ES-I3 (cell line): Measurements from ENCODE around the gene API5.
A peak's percentile ranks its signal among the peaks of the same experiment; 100 is the strongest.

Source experiments
- H3K36me3 ChIP-seq: 2 replicates; pipeline ENCODE4 v1.6.1; 2013; ENCODE audit warnings: mild to moderate bottlenecking, low read length, control low read depth, moderate library complexity; ENCODE audit not compliant: insufficient read depth
- H3K4me1 ChIP-seq: 2 replicates; pipeline ENCODE4 v1.6.1; 2013; ENCODE audit warnings: mild to moderate bottlenecking, control low read depth, low read length; ENCODE audit not compliant: insufficient read depth
- H3K9ac ChIP-seq: 2 replicates; pipeline ENCODE4 v1.6.1; 2013; ENCODE audit warnings: low read depth, mild to moderate bottlenecking, low read length, moderate library complexity
- H3K9me3 ChIP-seq: 2 replicates; pipeline ENCODE4 v1.6.1; 2013; ENCODE audit warnings: mild to moderate bottlenecking, low read length, moderate library complexity; ENCODE audit not compliant: control insufficient read depth, insufficient read depth

Gene API5

DNA sequence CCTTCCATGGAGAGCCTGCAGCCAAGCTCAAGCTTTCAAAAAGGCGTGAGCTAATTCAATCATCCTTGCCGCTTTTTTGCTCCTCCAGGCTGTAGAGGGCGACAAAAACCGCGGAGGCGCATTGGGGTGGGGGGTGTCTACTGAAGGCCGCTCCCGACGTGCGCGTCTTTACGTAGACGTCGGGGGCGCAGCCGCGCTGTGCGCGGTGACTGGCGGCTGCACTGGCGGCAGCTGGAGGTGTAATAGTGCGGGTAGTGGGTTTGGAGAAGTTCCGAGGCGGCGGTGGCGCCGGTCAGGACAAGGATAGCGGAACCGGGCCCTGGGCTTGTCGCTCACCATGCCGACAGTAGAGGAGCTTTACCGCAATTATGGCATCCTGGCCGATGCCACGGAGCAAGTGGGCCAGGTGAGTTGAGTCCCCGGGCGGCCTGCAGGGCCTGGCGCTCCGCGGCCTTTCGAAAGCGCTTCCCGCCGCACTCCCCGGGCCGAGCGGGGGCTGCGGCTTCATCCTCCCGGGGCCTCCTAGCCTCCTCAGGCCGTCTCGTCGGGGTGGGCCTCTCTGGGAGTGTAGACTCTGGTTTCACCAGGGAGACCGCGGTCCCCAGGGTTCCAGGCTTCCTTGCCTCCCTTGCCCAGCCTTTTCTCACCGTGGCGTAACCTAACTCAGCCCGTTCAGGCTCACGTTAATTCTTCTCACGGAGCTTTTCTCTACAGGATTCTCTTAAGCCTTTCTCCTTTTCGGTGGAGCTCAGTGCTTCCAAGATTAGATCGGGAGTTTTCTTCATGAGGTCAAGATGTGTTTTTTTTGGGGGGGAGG is at the start of gene API5:
Gene API5, plus strand, starts transcription at position 206 of the 817 bp plus-strand sequence. Its CDS starts 132 bp downstream, at position 338.
- H3K9me3 ChIP-seq, result no peaks in the 10 kb centered on the region
- no peaks in the 10 kb centered on the region for H3K36me3 ChIP-seq
- peak within 1 kb of the TSS; percentile 90 for H3K9ac ChIP-seq
- peaks cover 6% of the 10 kb centered on the region; the same call in 1 of the 2 replicates for H3K4me1 ChIP-seq

DNA sequence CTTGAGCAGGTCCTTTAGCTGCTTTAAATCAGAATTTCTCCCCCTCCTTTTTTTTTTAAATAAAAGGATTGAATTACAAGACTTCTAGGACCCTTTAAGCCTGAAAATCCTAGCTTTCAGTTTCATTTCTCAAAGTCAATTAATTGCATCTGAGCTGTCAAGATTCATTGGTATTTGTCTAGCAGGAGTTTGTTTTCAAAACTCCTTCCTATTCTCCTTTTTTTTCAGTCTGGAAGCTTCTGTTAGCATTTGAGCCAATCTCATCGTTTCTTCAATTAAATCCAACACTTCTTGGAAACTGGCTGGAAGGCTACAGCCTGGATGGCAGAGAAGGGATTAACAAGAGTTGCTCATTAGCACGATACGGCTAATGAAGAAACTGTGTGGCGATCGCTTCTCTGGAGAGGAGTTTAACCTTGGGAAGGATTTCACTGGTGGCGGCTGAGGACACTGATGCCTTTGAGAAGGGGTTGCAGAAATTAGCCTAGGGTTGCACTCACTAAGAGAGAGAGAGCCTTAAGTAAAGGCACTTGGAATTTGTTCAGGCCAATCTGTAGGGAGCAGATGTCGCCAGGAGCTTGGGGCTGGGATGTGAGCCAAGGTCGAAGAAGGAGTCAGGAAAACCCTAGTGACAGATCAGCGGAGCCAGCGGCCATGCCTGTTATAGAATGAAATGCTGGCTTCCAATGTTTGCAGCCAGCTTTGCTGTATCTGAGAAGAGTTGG is 43.8 kb upstream of the API5 start:
- H3K9ac ChIP-seq, result no peak overlapping the region
- no peaks in the 10 kb centered on the region for H3K4me1 ChIP-seq
- H3K36me3 ChIP-seq, result no peaks in the 10 kb centered on the region
- H3K9me3 ChIP-seq, result no peaks in the 10 kb centered on the region

DNA sequence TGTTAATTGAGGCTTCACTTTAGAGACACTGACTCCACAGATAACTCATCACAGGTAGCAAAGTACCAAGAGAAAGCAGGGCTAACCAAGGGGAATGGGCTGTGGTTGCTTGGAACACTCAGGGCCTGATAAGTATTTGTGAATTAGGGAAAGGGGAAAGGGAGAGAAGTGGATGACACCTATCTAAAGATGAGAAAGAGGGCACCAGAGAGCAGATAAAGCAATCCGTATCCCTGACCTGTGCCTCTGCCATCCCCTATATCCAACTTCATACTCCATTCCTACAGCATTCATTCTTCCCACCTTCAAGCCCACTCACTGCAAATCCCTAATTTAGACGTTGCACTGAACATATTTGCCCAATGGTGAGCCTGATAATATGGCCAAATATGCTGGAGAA is 43.0 kb upstream of the API5 start:
- H3K36me3 ChIP-seq, result no peaks in the 10 kb centered on the region
- H3K9me3 ChIP-seq, result no peaks in the 10 kb centered on the region
- no peak overlapping the region; the same call in 1 of the 2 replicates for H3K9ac ChIP-seq
- no peaks in the 10 kb centered on the region for H3K4me1 ChIP-seq

DNA sequence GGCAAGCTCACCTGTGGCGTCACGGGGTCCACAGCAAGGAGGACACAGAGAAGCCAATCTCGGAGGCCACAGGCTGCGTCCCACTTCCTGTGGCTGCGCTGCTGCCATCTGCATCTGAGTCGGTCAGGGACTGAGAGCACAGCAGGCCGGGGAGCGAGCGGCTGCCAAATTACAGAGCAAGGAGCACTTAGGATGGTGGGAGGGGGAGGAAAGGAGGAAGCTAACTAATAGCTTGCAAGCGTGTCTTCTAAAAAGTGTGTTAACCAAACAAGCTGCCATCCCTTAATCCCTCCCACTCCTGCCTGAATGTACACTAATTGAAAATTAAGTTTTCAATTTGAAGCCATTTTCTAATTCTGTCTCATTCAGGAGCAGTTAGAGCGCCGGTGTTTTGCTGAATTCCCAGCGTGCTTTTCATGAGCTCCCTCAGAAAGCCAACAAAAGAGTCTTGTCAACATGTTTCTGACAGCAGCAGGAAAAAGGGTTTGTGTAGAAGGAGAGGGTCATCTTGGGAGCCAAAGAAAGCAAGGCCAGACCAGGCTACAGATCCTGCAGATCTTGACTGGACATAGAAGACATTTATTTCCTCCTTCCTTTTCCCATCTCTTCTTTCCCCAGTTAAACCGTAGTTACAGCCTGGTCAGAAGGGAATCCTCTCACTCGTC is 42.4 kb upstream of the API5 start:
- H3K36me3 ChIP-seq, result no peaks in the 10 kb centered on the region
- no peaks in the 10 kb centered on the region for H3K4me1 ChIP-seq
- H3K9me3 ChIP-seq, result no peaks in the 10 kb centered on the region
- no peak overlapping the region; the same call in 1 of the 2 replicates for H3K9ac ChIP-seq

DNA sequence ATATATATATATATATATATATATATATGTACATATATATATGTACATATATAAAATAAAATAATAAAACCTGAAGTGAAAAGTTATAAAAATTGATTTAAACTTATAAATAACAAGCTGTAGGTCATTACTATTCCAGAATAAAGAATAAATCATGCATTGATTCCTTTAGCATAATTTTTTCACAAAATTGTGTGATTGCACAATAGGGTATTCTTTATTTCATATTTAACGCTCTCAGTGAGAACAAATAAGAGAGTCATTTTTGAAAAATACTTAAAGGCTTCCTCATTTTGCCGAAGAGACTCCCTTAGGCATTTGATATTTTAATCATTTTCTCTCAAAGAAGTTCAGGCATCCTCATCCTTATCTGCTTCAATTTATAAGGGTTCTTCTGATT is 41.3 kb upstream of the API5 start:
- no peak overlapping the region for H3K9ac ChIP-seq
- no peaks in the 10 kb centered on the region for H3K4me1 ChIP-seq
- H3K36me3 ChIP-seq, result no peaks in the 10 kb centered on the region
- no peaks in the 10 kb centered on the region for H3K9me3 ChIP-seq

DNA sequence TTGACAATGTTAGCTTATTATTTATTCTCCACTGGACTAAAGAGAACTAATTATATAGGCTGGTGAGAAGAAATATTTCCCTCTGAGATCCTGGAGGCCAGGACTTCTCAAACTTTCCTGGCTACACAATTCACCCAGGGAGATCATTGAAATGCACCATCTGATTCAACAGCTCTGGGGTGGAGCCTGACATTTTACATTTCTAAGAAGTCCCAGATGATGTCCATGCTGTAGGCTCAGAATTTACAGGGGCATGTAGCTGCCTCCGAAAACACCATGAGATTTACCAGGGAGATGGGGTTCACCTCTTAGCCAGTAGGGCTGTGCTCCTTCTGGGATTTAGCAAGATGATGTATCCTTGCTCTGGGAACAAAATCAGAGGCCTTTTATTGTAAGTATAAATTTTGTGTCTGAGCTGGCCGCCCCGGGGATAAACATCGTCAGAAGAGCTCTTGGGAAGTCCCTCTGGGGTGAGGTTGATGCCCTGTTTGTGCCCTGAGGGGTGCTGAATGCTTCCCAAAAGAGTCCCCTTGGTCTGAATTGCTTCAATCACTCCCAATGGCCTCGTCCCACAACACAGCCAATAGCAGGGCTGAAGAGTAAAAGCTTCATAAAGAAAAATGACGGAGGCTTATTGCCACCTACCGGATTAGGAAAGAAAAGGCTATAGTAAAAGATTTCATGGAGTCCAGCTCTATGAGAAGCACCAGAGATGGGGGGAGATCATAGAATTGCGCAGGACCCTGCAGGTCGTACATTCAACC is 33.4 kb upstream of the API5 start:
- Histone ChIP-seq H3K9me3 (no peaks in the 10 kb centered on the region), H3K9ac (no peak overlapping the region), H3K4me1 (no peaks in the 10 kb centered on the region; the same call in 1 of the 2 replicates), H3K36me3 (no peaks in the 10 kb centered on the region)

DNA sequence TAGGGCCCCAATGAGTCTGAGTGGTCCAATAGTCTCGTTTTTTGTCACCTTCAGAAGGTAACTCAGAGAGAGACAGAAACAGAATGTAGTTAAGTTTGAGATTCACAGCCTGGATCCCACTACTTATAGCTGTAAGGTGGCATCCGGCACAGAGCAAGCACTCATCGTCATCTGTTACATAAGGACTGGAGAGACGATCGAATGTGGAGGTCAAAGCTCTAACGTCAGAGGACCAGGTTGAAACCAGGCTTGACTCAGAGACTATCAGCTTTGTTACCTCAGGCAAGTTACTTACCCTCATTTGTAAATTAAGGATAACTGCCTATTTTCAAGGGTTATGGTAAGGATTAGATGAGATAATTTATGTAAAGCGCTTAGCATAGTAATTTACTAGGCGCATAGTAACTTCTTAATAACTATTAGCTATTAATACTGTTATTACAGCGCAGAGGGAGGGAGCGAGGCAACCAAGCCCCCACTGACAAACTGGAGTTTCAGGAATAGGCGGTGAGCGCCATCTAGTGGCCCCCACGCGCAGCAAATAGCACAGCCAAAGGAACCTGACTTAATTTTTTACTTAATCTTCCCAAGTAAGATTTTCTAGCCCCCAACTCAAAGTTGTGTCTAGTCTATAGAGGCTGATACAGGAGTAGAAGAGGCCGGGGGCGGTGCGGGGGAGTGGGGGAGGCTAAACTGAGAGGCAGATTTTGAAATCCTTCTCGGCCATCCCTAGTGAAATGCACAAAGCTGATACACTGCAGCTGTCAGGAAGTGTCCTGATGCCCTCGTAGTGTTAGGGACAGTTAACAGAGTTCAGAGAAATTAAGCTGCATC is 29.0 kb upstream of the API5 start:
- Histone ChIP-seq H3K4me1 (no peaks in the 10 kb centered on the region; the same call in 1 of the 2 replicates), H3K9me3 (no peaks in the 10 kb centered on the region), H3K9ac (no peak overlapping the region; the same call in 1 of the 2 replicates), H3K36me3 (no peaks in the 10 kb centered on the region)

DNA sequence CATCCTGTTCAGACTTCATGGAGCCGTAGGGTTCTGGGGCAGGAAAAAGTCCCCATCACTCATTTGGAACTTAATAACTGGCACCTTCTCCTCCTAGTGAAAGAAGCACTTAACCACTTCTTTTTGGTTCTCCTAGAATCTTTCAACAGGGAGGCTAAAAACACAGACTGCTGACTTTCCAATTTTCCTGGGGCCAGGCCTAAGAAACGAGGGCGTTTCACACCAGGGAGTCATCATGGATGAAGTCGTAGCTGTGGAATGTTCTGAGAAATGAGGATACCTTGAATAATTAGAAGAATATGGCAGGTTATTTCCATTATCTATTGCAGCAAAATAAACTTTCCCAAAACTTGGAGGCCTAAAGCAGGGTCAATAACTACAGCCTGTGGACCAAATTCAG is 26.0 kb upstream of the API5 start:
- H3K36me3 ChIP-seq, result no peaks in the 10 kb centered on the region
- no peaks in the 10 kb centered on the region for H3K9me3 ChIP-seq
- no peaks in the 10 kb centered on the region for H3K4me1 ChIP-seq
- no peak overlapping the region for H3K9ac ChIP-seq

DNA sequence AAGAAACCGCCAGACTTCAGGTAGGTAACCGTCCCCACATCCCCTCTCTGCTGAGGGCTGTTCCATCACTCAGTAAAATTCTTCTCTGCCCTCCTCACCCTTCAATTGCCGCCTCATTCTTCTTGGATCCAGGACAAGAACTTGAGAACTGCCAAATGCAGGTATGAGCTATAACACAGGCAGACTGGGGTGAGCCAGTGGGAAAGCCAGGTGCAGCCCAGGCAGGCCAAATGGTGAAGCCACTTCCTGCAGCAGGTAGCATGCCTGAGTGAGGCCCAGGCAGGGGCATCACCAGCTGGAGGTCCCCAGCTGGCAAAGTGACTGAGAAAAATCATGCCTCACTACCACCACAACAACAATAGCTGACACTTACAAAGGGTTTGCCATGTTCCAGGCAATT is 22.4 kb upstream of the API5 start:
- H3K9me3 ChIP-seq, result no peaks in the 10 kb centered on the region
- H3K4me1 ChIP-seq, result no peaks in the 10 kb centered on the region
- no peaks in the 10 kb centered on the region for H3K36me3 ChIP-seq
- no peak overlapping the region for H3K9ac ChIP-seq

DNA sequence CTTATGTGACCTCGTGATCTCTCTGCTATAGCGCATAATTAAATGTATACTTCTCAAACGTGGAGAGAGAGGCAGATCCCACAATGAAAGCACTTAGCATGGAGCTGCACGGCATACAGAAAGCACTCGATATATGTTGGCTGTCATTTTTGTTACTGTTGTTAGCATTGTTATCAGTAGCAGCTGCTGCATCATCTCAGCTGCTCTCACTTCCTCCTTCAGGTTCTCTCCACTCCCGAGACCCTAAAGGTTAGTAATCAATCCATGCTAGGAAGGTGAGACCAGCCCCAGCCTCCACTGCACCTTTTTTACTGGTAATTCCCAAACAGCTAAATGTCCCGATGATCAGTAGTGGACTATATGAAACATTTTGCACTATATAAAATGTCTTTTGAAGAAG is 13.4 kb upstream of the API5 start:
- no peaks in the 10 kb centered on the region for H3K36me3 ChIP-seq
- H3K4me1 ChIP-seq, result no peaks in the 10 kb centered on the region
- H3K9me3 ChIP-seq, result no peaks in the 10 kb centered on the region; the same call in 1 of the 2 replicates
- no peak overlapping the region for H3K9ac ChIP-seq

DNA sequence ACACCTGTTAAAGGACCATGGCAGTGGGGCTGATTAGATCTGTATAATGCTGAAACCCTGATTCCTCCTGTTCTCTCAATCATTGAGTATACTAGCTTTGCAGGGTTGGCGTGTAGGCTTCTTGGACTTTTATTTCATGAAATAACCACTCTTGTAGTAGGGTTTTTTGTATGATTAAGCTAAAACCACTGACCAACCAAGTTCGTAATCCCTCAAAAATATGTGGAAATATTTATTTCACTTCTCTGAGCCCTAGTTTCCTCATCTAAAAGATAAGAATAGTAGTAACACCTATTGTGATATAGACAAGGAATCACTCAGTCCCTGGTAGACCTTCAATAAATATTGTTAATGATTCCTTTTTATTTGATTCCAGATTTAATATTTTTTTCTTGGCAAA is 4.2 kb downstream of the API5 start:
- Histone ChIP-seq H3K36me3 (peaks cover 9% of the 10 kb centered on the region; the same call in 1 of the 2 replicates), H3K9ac (no peak overlapping the region), H3K9me3 (no peaks in the 10 kb centered on the region)

DNA sequence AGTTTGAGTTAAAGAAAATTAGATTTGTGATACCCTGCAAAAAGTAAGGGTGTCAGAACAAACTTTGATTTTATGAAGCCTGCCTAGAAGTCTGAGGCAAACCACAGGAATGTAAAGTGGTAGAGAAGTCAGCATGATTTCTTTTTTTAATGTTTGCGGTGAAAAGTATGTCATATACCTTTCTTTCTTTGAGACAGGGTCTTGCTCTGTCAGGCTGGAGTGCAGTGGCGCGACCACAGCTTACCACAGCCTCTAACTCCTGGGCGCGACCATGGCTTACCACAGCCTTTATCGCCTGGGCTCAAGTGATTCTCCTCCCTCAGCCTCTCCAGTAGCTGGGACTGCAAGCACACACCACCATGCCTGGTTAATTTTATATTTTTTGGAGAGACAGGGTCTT is 4.7 kb downstream of the API5 start:
- H3K9me3 ChIP-seq, result no peaks in the 10 kb centered on the region
- H3K4me1 ChIP-seq, result peaks cover 6% of the 10 kb centered on the region; the same call in 1 of the 2 replicates
- peaks cover 9% of the 10 kb centered on the region; the same call in 1 of the 2 replicates for H3K36me3 ChIP-seq
- H3K9ac ChIP-seq, result no peak overlapping the region

More for the DNA sequence above, 4.2 kb downstream of the API5 start:
- H3K4me1 ChIP-seq, result peaks cover 6% of the 10 kb centered on the region; the same call in 1 of the 2 replicates

DNA sequence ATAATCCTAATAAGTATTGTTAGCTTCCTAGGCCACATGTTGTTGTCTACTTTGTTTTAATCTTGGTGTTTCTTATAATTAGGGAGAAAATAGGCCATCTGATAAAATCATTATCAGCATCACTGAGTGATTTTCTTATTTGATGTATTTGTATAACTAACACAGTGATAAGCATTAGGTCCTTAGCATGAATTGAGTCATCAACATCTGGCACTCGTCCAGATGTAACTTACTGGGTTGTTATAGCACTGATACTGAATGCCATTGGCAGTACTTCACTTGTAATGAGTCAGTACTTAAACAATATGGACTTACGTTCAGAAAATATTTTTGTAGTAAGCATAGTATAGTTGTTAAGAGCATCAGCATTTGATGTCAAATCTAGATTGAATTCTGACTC is 16.2 kb downstream of the API5 start:
- H3K4me1 ChIP-seq, result no peaks in the 10 kb centered on the region
- no peaks in the 10 kb centered on the region for H3K9me3 ChIP-seq
- H3K36me3 ChIP-seq, result peaks cover 32% of the 10 kb centered on the region
- no peak overlapping the region for H3K9ac ChIP-seq
